H1 (cell line): ENCODE measurements around the gene FITM2. TPM values are rescaled to one million over a fixed set of nuclear protein-coding genes. Genes with fewer than 3 reads are reported as not detected.

ENCODE experiments used
- CTCF ChIA-PET: fragments of 300-600 bp; sonication (Branson Sonifier 250); formaldehyde crosslinking; loops from one replicate; lab custom pipeline; 2021; ENCODE audit not compliant: partially characterized antibody; lab: Charles Lee
- POLR2A ChIA-PET: fragments of 300-600 bp; sonication (Branson Sonifier 250); formaldehyde crosslinking; loops from one replicate; lab custom pipeline; 2021; ENCODE audit warnings: inconsistent platforms; ENCODE audit not compliant: partially characterized antibody; lab: Charles Lee
- DNase-seq, 2 experiments: peaks; one replicate each; pipeline versions ENCODE4 v3.0.0 to v3.0.0-alpha.2; 2010 to 2022; ENCODE audit warnings: low spot score in 2 of 2, low read depth in 1 of 2, mixed read lengths in 1 of 2
- FAIRE-seq: peaks from 2 replicates; lab custom pipeline; 2011; peaks lifted over from hg19 to GRCh38; lab: Jason Lieb, UNC
- H2AFZ ChIP-seq: 2 replicates; pipeline ENCODE4 v1.8.1; 2012; ENCODE audit warnings: low read length, inconsistent platforms
- H2AK5ac ChIP-seq: 2 replicates; pipeline ENCODE4 v1.6.1; 2013; ENCODE audit warnings: low read depth, low read length
- H2BK120ac ChIP-seq: replicated peaks from 2 replicates; pipeline ENCODE3; 2013; ENCODE audit warnings: low read depth, low read length, inconsistent platforms
- H2BK12ac ChIP-seq: 2 replicates; pipeline ENCODE4 v1.6.1; 2013; ENCODE audit warnings: low read depth, low read length
- H2BK15ac ChIP-seq: 2 replicates; pipeline ENCODE4 v1.6.1; 2013; ENCODE audit warnings: low read length
- H2BK20ac ChIP-seq: 2 replicates; pipeline ENCODE4 v1.6.1; 2013; ENCODE audit warnings: low read length
- H2BK5ac ChIP-seq: 2 replicates; pipeline ENCODE4 v1.6.1; 2013; ENCODE audit warnings: low read depth, low read length
- H3K14ac ChIP-seq: 2 replicates; pipeline ENCODE4 v1.6.1; 2013; ENCODE audit warnings: inconsistent platforms; ENCODE audit not compliant: insufficient read length
- H3K18ac ChIP-seq: 2 replicates; pipeline ENCODE4 v1.6.1; 2013; ENCODE audit warnings: low read length; ENCODE audit errors: extremely low read depth
- H3K23ac ChIP-seq: 2 replicates; pipeline ENCODE4 v1.6.1; 2013; ENCODE audit warnings: inconsistent platforms; ENCODE audit not compliant: insufficient read length
- H3K23me2 ChIP-seq: 2 replicates; pipeline ENCODE4 v1.6.1; 2013; ENCODE audit warnings: low read depth, low read length
- H3K27ac ChIP-seq: 2 replicates; pipeline ENCODE4 v1.6.1; 2011; ENCODE audit warnings: low read depth, low read length, inconsistent platforms
- H3K27me3 ChIP-seq, 4 experiments: replicated peaks in 1 of 4; 1 replicate in 1 of 4; 2 replicates in 3 of 4; pipeline versions ENCODE4 v1.6.1 to v1.8.1; 2011 to 2013; ENCODE audit warnings: low read length in 3 of 4, mild to moderate bottlenecking in 3 of 4, inconsistent platforms in 2 of 4, mixed read lengths in 2 of 4, moderate library complexity in 1 of 4; ENCODE audit not compliant: control insufficient read depth in 3 of 4, insufficient read depth in 3 of 4; ENCODE audit errors: extremely low read depth in 1 of 4
- H3K36me3 ChIP-seq, 4 experiments: 2 replicates each; pipeline versions ENCODE4 v1.6.1 to v1.8.1; 2011 to 2013; ENCODE audit warnings: mild to moderate bottlenecking in 4 of 4, low read length in 3 of 4, moderate library complexity in 2 of 4, control low read depth in 1 of 4, inconsistent platforms in 1 of 4; ENCODE audit not compliant: insufficient read depth in 4 of 4, control insufficient read depth in 2 of 4
- H3K4ac ChIP-seq: replicated peaks from 2 replicates; pipeline ENCODE3; 2013; ENCODE audit warnings: low read length, low read depth, mixed read lengths, inconsistent platforms; ENCODE audit not compliant: insufficient read length
- H3K4me1 ChIP-seq, 4 experiments: replicated peaks in 1 of 4; 1 replicate in 1 of 4; 2 replicates in 3 of 4; pipeline versions ENCODE4 v1.6.1 to v1.8.1; 2011 to 2013; ENCODE audit warnings: low read length in 3 of 4, inconsistent platforms in 2 of 4, mixed read lengths in 1 of 4; ENCODE audit not compliant: insufficient read depth in 4 of 4, control insufficient read depth in 3 of 4
- H3K4me2 ChIP-seq, 2 experiments: 2 replicates each; pipeline versions ENCODE4 v1.6.1 to v1.8.1; 2011 to 2013; ENCODE audit warnings: low read depth in 2 of 2, low read length in 2 of 2, control low read depth in 1 of 2, inconsistent platforms in 1 of 2, mild to moderate bottlenecking in 1 of 2; ENCODE audit not compliant: insufficient read depth in 1 of 2
- H3K4me3 ChIP-seq, 4 experiments: fragments of 200-600, 300-600 bp in 1 of 4; sonication (generic), shearing (Covaris generic), sonication (Bioruptor Twin) in 1 of 4; 2 replicates each; pipeline versions ENCODE4 v1.5.1 to v1.8.1; 2011 to 2016; ENCODE audit warnings: low read length in 4 of 4, low read depth in 3 of 4, control low read depth in 2 of 4, inconsistent platforms in 2 of 4, mild to moderate bottlenecking in 2 of 4, mixed read lengths in 1 of 4, moderate library complexity in 1 of 4; ENCODE audit not compliant: insufficient read depth in 2 of 4; ENCODE audit errors: extremely low read depth in 1 of 4
- H3K56ac ChIP-seq: replicated peaks from 2 replicates; pipeline ENCODE3; 2013; ENCODE audit warnings: low read depth, mild to moderate bottlenecking, mixed read lengths, low read length, inconsistent platforms; ENCODE audit not compliant: insufficient read length
- H3K79me1 ChIP-seq: 2 replicates; pipeline ENCODE4 v1.6.1; 2013; ENCODE audit warnings: low read depth, low read length, control low read depth
- H3K79me2 ChIP-seq, 2 experiments: 2 replicates each; pipeline versions ENCODE4 v1.6.1 to v1.8.1; 2012 to 2013; ENCODE audit warnings: low read length in 2 of 2, mild to moderate bottlenecking in 2 of 2, inconsistent platforms in 1 of 2; ENCODE audit not compliant: insufficient read depth in 2 of 2, control insufficient read depth in 1 of 2
- H3K9ac ChIP-seq, 4 experiments: replicated peaks in 1 of 4; 1 replicate in 1 of 4; 2 replicates in 3 of 4; pipeline versions ENCODE4 v1.6.1 to v1.8.1; 2011 to 2013; ENCODE audit warnings: low read depth in 3 of 4, low read length in 3 of 4, control low read depth in 2 of 4, mild to moderate bottlenecking in 2 of 4, moderate library complexity in 2 of 4, inconsistent platforms in 1 of 4; ENCODE audit errors: extremely low read depth in 1 of 4
- H3K9me3 ChIP-seq, 2 experiments: 2 replicates each; pipeline versions ENCODE4 v1.6.1 to v1.8.1; 2012 to 2013; ENCODE audit warnings: mild to moderate bottlenecking in 2 of 2, moderate library complexity in 2 of 2, control low read depth in 1 of 2, inconsistent platforms in 1 of 2, low read depth in 1 of 2, low read length in 1 of 2, mixed read lengths in 1 of 2; ENCODE audit not compliant: insufficient read depth in 2 of 2
- H4K20me1 ChIP-seq, 2 experiments: replicated peaks in 1 of 2; 2 replicates each; pipeline versions ENCODE3 to v1.8.1; 2011 to 2013; ENCODE audit warnings: inconsistent platforms in 2 of 2, low read length in 2 of 2, mild to moderate bottlenecking in 1 of 2; ENCODE audit not compliant: insufficient read depth in 2 of 2, control insufficient read depth in 1 of 2
- H4K5ac ChIP-seq: 2 replicates; pipeline ENCODE4 v1.6.1; 2013; ENCODE audit warnings: low read length, low read depth, mixed read lengths, inconsistent platforms; ENCODE audit not compliant: insufficient read length
- H4K8ac ChIP-seq: 2 replicates; pipeline ENCODE4 v1.8.0; 2013; ENCODE audit warnings: mild to moderate bottlenecking, moderate library complexity, low read length, inconsistent platforms; ENCODE audit not compliant: insufficient read depth; ENCODE audit errors: extremely low read depth
- H4K91ac ChIP-seq: replicated peaks from 2 replicates; pipeline ENCODE3; 2013; ENCODE audit warnings: low read length, mixed read lengths, inconsistent platforms; ENCODE audit not compliant: insufficient read length
- GABPA ChIP-seq: IDR thresholded peaks from 2 replicates; pipeline ENCODE4 v1.6.1; 2011; ENCODE audit warnings: mild to moderate bottlenecking, low read length, moderate library complexity, borderline replicate concordance; ENCODE audit not compliant: insufficient read depth
- polyA plus RNA-seq, 7 experiments: library from polyadenylated mRNA; depleted of rRNA in 3 of 7; stranded (reverse) in 5 of 7; unstranded in 2 of 7; fragments of >200 nt in 5 of 7; fragments of 200-250 nt in 2 of 7; gene quantifications; 1 replicate in 5 of 7; 2 replicates in 1 of 7; 4 replicates in 1 of 7; pipeline versions ENCODE4 v1.2.1 to v1.2.3, GENCODE V29; 2011 to 2013; ENCODE audit warnings: missing spikeins in 2 of 7, mixed read lengths in 2 of 7
- total RNA-seq: library from RNA; stranded (reverse); fragmentation: NEBNext Ultra II Directional; extraction: Animal tissue kit (Norgen Biotek cat#: 25700); gene quantifications from 2 replicates; pipeline ENCODE4 v1.2.1, GENCODE V29; 2021

The FITM2 gene
- total and polyA plus RNA-seq, 2 of the 8 experiments (the other 6 are each of a cell fraction or from before 2014, with no cell fraction given): 1.1 to 2.1 TPM

- H3K9me3 ChIP-seq: no peaks in the 10 kb centered on the region
- FAIRE-seq (no peak), DNase-seq (no peak)
- no peak overlapping the region for H3K18ac ChIP-seq
- H3K79me1 ChIP-seq: no peaks in the 10 kb centered on the region; the same call in 1 of the 2 replicates
- H3K4me1 ChIP-seq: no peaks in the 10 kb centered on the region
- no peak overlapping the region for H2AK5ac ChIP-seq
- H4K20me1 ChIP-seq: no peaks in the 10 kb centered on the region
- no peak overlapping the region for H4K5ac ChIP-seq
- H3K27me3 ChIP-seq: no peaks in the 10 kb centered on the region
- H3K14ac ChIP-seq: no peak overlapping the region
- no peak for TF ChIP-seq GABPA
- H3K9ac ChIP-seq: no peak overlapping the region
- no peak overlapping the region for H2BK5ac ChIP-seq
- no peak overlapping the region for H2BK12ac ChIP-seq
- CTCF ChIA-PET: interaction anchor here (0.8 kb wide), 1 partner anchor 80 kb away, joined by 3 read pairs; no protein-coding TSS in a partner anchor
- H3K4me2 ChIP-seq: no peak overlapping the region
- H3K23me2 ChIP-seq: no peaks in the 10 kb centered on the region
- H4K8ac ChIP-seq: no peak overlapping the region
- POLR2A ChIA-PET: no interaction called here
- no peak overlapping the region for H2BK120ac ChIP-seq
- H2BK15ac ChIP-seq: no peak overlapping the region
- no peaks in the 10 kb centered on the region for H3K79me2 ChIP-seq
- no peak overlapping the region for H4K91ac ChIP-seq
- H3K23ac ChIP-seq: no peak overlapping the region
- no peak overlapping the region for H3K4ac ChIP-seq
- H3K56ac ChIP-seq: no peak overlapping the region
- no peak overlapping the region for H3K4me3 ChIP-seq
- H2AFZ ChIP-seq: no peak overlapping the region
- no peak overlapping the region for H3K27ac ChIP-seq
- no peaks in the 10 kb centered on the region for H3K36me3 ChIP-seq
- no peak overlapping the region for H2BK20ac ChIP-seq
Measured at GRCh38 chr20:44304383-44304782, 6.6 kb downstream of the FITM2 start.
